ENCODE results near the gene SLC7A14.

Gene SLC7A14

DNA sequence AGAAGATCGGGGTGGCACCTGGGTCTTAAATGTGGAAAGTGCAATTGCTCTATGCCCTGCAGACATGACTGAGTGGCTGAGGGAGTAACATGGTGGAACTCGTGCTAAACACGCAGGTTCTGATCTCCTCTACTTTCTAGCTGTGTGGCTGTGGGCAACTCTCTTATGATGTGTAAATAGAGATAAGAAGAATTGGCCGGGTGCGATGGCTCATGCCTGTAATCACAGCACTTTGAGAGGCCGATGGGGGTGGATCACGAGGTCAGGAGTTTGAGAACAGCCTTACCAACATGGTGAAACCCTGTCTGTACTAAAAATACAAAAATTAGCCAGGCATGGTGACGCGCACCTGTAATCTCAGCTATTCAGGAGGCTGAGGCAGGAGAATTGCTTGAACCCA is 99.5 kb downstream of the SLC7A14 start:
- TF ChIP-seq, protein P1, sequence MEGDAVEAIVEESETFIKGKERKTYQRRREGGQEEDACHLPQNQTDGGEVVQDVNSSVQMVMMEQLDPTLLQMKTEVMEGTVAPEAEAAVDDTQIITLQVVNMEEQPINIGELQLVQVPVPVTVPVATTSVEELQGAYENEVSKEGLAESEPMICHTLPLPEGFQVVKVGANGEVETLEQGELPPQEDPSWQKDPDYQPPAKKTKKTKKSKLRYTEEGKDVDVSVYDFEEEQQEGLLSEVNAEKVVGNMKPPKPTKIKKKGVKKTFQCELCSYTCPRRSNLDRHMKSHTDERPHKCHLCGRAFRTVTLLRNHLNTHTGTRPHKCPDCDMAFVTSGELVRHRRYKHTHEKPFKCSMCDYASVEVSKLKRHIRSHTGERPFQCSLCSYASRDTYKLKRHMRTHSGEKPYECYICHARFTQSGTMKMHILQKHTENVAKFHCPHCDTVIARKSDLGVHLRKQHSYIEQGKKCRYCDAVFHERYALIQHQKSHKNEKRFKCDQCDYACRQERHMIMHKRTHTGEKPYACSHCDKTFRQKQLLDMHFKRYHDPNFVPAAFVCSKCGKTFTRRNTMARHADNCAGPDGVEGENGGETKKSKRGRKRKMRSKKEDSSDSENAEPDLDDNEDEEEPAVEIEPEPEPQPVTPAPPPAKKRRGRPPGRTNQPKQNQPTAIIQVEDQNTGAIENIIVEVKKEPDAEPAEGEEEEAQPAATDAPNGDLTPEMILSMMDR (IDR thresholded peaks at IDR 0.05): no peak

GRCh38 chr3:170485696-170486095 is 100.2 kb downstream of the SLC7A14 start:
- TF ChIP-seq, protein P1 (IDR thresholded peaks at IDR 0.05): no peak

DNA sequence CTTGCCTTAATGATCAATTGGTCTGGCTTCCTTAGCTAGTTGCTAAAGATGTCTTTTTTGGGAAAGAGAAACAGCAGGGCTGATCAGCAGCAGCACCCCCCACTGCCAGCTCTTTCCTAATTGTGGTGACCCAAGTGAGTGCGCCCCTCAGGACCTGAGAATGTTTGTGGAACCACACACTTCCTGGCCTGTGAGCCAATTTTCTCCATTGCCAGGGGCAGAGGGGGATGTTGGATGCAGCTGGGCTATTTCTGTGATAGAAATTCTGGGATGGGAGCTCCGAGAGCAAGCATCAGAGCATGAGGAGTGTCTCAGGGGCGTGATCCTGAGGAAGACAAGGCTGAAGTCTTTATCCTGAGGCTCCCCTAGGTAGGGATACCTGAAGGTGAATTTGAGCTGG is 100.6 kb downstream of the SLC7A14 start:
- TF ChIP-seq, protein P1 (IDR thresholded peaks at IDR 0.05): no peak

GRCh38 chr3:170484869-170485268 is 101.0 kb downstream of the SLC7A14 start:
- TF ChIP-seq, protein P1 (IDR thresholded peaks at IDR 0.05): no peak

DNA sequence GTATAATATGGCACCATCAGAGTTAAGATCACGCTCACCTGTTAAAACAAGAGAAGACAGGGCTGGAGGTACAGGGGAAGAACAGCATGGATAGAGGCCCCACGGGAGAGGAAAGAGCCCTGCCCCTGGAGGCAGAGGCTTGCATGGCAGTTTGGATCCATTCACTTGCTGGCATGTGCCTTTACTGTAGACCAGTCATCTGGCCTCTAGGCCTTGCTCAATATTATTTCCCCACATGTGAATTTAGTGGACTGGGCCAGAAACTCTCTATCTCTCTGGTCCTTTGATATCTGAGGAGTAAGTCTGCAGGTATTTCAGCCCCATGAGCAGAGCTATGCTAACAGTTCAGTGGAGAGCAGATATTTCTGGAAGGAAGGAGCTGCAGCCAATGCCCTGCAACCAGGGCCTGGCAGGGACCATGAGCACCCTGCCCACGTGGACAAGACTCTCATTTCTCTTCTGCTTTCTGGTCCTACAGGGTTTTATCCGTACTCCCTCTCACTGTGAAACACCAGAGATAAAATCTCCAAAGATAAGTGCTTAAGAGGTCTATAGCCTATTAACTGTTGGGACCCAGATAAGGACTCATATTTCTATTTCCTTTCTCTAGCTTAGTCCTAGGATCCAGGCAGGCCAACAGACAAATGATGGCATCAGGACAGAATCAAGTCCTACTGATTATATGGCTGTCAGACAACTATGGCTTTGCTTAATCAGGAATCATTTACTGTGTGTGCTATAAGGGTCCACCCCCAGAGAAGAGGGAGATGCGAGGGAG is 102.2 kb downstream of the SLC7A14 start:
- TF ChIP-seq, protein P1 (IDR thresholded peaks at IDR 0.05): no peak

GRCh38 chr3:170482199-170482598 is 103.7 kb downstream of the SLC7A14 start:
- TF ChIP-seq, protein P1 (IDR thresholded peaks at IDR 0.05): no peak

DNA sequence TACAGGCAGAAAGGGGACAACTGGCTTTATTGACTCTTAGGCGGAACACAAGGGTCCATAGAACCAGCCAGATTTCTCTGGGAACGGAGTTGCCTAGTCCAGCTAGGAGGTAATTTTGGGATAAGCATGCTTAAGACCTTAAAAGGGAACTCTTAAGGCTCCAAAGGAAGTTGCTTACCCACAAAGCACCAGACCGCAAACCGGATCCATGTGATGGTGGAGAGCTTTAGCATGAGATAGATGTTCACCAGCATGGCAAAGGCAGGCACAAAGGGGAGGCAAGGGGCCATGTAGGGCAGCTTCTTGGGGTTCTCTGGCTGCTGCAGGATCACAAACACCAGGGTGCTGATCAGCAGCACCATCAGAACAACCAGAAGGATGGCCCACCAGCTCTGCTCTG is 105.8 kb downstream of the SLC7A14 start:
- TF ChIP-seq, protein P1 (IDR thresholded peaks at IDR 0.05): no peak

Data from LNCAP (cell line).